Stimulated activated CD8-positive, alpha-beta memory T cell treated with anti-CD3 and anti-CD28 coated beads, Interleukin-4, amount 100 ng/mL, for 4 hours (primary cell): Measurements from ENCODE around the gene PTPN3.

Experiments
- DNase-seq, 2 donors: peaks; one replicate each; pipeline ENCODE4 v3.0.0-alpha.2; 2020; ENCODE audit warnings: low read depth in 2 of 2, low spot score in 1 of 2

The PTPN3 gene

GRCh38 chr9:109454041-109454440 is 44.1 kb downstream of the PTPN3 start:
- no peak for DNase-seq

- no peak for DNase-seq
These were observed 44.8 kb downstream of the PTPN3 start for GRCh38 chr9:109453210-109453842.

DNA sequence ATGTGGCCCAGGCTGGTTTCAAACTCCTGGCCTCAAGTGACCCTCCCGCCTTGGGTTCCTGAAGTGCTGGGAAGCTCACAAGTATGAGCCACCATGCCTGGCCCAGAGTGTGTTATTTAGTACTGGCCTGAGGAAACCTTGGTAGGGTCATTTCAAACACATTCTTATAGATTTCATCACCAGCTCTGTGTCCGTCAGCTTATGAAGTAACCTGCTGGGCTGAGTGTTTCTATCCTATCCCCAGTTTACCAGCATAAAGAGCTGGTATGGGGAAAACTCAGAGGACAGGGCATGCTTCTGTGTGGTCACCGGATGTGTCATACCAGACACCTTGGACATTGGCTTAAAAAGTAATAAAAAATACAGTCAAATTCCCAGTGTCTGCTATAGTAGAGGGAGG is 45.3 kb downstream of the PTPN3 start:
- no peak for DNase-seq

GRCh38 chr9:109451311-109452025 is 46.6 kb downstream of the PTPN3 start:
- DNase-seq = no peak

GRCh38 chr9:109450346-109450745 is 47.8 kb downstream of the PTPN3 start:
- DNase-seq = no peak

DNA sequence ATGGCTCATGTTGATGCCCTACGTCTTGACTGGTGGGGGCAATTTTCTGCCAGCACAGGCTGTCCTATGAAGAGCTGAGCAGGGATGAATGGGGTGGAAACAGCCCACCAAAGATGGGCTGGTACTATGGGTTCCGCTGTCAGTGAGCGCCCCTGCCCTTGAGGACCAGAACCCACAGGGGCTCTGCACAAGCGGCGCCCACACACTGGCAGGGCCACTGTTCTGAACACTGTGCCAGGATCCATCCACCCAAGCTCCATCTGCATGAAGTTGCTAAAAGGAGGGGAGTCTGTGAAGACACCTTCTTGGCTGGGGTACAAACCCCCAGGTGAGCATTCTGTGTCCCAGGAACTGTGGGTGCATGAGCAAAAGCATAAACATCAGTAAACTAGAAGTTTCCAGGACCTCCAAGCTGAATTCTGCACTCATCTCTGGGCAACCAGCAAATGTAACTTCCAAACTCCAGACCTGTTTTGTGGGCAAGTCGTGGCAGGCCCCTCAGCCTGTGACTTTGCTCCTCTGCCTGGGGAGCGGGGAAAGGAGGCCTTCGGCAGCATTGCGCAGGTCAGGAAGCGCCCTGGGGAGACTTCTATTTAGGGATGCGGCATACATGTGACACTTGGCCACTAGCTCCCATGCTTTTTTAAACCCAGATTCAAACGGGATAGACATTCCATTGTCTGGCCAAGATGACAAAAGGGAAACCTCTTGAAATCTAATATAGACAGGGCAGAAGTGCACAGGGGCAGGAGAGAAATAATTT is 48.9 kb downstream of the PTPN3 start:
- no peak for DNase-seq

GRCh38 chr9:109448223-109448622 is 49.9 kb downstream of the PTPN3 start:
- no peak for DNase-seq

DNA sequence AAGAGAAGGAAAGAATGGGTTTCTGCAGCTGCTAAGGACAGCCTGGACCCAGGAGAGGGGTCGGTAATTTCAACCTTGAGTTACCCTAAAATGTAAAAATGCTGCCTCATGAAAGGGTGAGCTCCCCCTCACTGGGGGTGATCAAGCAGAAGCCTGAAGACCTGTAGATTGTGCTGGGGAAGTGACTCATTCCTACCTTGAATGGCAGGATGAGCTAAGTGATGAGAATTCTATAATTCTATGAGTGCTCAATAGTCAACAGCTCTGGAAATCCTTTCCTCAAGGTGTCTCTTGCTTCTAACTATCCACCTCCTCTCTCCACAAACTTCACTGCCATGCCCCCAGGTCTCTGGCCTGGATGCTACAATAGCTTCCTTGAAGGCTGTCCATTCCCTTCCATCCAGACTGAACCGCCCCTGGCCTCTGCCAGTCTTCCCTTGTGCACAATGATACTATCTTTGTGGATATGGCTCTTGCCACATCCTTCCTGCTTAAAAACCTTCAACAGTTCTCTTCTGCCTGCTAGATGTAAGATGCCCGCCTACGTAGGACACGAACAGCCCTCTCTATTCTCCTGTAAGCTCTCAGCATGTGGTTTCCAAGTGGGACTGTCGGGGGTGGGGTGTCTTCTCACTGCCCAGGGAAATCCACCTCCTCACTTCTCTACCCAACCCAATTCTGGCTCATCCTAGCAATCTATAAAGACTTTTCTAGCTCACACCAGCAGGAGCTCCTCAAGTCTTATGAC is 50.6 kb downstream of the PTPN3 start:
- no peak for DNase-seq

DNA sequence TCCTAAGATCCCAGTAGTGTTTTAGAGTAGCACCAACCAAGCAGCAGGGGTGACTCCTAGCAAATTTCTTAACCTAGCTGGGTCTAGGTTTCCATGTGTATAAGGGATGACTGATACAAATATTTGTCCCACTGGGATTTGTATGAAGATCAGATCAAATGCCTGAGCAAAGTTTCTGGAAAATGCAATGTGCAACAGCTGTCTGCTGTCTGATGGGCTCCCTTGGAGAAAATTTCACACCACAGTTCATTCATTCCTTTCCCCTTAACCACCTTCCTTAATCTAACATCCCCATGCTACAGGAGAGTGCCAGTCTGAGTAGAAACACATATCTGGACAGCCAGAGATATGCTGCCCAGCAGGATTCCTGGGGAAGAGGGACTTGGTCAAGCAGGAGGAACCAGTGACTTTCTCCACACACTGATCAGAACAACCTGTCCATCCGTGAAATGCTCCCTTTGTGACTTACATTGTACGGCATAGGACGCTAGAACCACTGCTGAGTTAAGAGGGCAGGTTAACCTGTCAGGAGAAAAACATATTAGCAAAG is 53.3 kb downstream of the PTPN3 start:
- DNase-seq = no peak

- no peak for DNase-seq
These were observed 55.4 kb downstream of the PTPN3 start for GRCh38 chr9:109442716-109443115.

GRCh38 chr9:109441296-109441695 is 56.8 kb downstream of the PTPN3 start:
- DNase-seq = no peak

- no peak for DNase-seq
These were observed 57.3 kb downstream of the PTPN3 start for GRCh38 chr9:109440797-109441287.

- no peak for DNase-seq
These were observed 58.0 kb downstream of the PTPN3 start for GRCh38 chr9:109440117-109440515.

DNA sequence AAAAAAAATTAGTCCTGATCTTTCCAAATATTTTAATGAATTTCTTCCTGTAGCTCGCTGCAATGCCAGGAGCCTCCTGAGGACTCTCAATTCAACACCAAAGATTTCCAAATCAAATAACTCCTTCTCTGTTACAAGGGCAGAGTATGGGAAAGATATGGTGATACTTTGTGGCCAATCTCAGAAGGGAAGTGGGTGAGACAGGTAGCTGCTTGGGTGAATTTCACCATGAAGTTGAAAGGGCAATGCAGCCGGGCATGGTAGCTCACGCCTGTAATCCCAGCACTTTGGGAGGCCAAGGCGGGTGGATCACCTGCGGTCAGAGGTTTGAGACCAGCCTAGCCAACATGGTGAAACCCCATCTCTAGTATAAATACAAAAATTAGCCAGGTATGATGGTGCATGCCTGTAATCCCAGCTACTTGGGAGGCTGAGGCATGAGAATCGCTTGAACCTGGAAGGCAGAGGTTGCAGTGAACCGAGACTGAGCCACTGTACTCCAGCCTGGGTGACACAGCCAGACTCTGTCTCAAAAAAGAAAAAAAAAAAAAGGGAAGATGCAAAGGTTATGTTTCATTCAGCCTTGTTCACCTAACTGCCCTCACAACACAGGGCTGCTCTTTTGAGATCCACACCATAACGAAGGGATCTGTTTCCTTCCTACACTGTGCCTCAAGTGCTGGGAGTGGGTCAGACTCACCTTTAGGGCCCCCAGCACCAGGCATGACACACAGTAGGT is 58.6 kb downstream of the PTPN3 start:
- DNase-seq = no peak

GRCh38 chr9:109437286-109437685 is 60.8 kb downstream of the PTPN3 start:
- DNase-seq = no peak

GRCh38 chr9:109436071-109436470 is 62.0 kb downstream of the PTPN3 start:
- no peak for DNase-seq

GRCh38 chr9:109433476-109433875 is 64.6 kb downstream of the PTPN3 start:
- no peak for DNase-seq

- no peak for DNase-seq
These were observed 67.9 kb downstream of the PTPN3 start for GRCh38 chr9:109430231-109430630.

DNA sequence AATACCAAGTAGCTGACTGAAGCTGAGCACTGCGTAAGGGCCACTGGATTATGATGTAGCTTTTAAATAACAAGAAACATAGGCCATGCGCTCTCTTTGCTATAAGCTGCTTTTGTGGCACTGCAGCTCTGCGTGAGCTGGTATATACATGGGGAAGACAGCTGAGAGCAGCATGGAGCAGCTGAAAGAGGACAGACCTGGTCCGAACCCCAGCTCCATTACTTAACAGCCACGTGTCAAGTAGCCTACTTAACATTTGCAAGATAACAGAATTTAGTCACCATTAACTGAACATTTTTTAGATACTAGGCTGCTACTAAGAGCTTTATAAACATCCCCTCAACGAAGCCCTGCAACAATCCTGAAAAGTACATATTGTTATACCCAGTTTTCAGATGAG is 69.3 kb downstream of the PTPN3 start:
- no peak for DNase-seq

DNA sequence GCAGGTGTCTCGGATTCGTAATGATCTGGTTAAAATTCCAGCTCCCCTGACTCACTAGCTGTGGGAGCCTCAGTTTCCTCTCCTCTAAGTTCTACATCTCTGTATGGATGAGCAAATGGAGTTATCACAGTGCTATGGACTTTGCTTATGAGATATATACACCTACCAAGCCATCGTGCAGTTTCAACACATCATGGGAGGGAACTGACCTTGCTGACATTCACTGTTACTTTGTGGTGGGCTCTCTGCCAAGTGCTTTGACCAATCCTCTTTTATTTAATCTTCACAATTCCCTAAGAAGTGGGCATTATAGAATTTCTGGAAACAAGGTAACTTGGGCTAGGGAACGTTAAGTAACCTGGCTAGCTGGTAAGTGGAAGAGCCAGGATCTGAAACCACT is 70.2 kb downstream of the PTPN3 start:
- DNase-seq = no peak
